HepG2 (cell line): Measurements from ENCODE around the gene CBLN1. TPM values are rescaled to one million over a fixed set of nuclear protein-coding genes. Genes with fewer than 3 reads are reported as not detected.

Experiments used
- ATAC-seq: fragments of 200-7000 bp; cut with Tn5 transposase; 3 replicates; pipeline ENCODE4 v1.9.1; 2020; ENCODE audit warnings: mild to moderate bottlenecking, moderate library complexity
- BruUV-seq: library from RNA; stranded (reverse); fragments of 400-500 nt; replicated peaks from 2 replicates; lab custom pipeline; 2021; lab: Mats Ljungman, UMichigan
- CTCF ChIA-PET: fragments of 300-600 bp; formaldehyde crosslinking; extraction: SDS; loops from one replicate; lab custom pipeline; 2021; ENCODE audit warnings: low total read pairs, inconsistent platforms, low intra/inter-chr PET ratio; lab: Yijun Ruan, JAX
- POLR2A ChIA-PET: fragments of 350-600 bp; sonication (Branson Sonifier 250); formaldehyde crosslinking; loops from one replicate; lab custom pipeline; 2020; ENCODE audit warnings: antibody characterized with exemption, inconsistent platforms; lab: Yijun Ruan, JAX
- DNase-seq: peaks from one replicate; pipeline ENCODE4 v3.0.0-alpha.2; 2015; ENCODE audit warnings: low spot score
- FAIRE-seq: peaks from 3 replicates; lab custom pipeline; 2011; peaks lifted over from hg19 to GRCh38; lab: Jason Lieb, UNC
- H2AFZ ChIP-seq: one replicate; pipeline ENCODE4 v1.6.1; 2011; ENCODE audit warnings: low read length, inconsistent platforms
- H3K27ac ChIP-seq: fragments of 300-600 bp; 3 replicates; pipeline ENCODE4 v1.8.0; 2011; ENCODE audit warnings: mixed run types, mild to moderate bottlenecking, mixed read lengths, low read length, inconsistent platforms; ENCODE audit not compliant: insufficient read depth; ENCODE audit errors: extremely low read length
- H3K27me3 ChIP-seq, 2 experiments: fragments of 200-600 bp in 1 of 2; 2 replicates in 1 of 2; 3 replicates in 1 of 2; pipeline versions ENCODE4 v1.6.0 to v1.8.0; 2011; ENCODE audit warnings: low read length in 2 of 2, mild to moderate bottlenecking in 2 of 2, moderate library complexity in 2 of 2, inconsistent platforms in 1 of 2; ENCODE audit not compliant: insufficient read depth in 2 of 2, control insufficient read depth in 1 of 2
- H3K36me3 ChIP-seq, 2 experiments: fragments of 200-600 bp in 1 of 2; replicated peaks in 1 of 2; 2 replicates in 1 of 2; 3 replicates in 1 of 2; pipeline versions ENCODE4 v1.5.1 to v1.8.0; 2011; ENCODE audit warnings: low read length in 2 of 2, inconsistent platforms in 1 of 2; ENCODE audit not compliant: insufficient read depth in 2 of 2, control insufficient read depth in 1 of 2
- H3K4me1 ChIP-seq: 2 replicates; pipeline ENCODE4 v1.5.1; 2012; ENCODE audit warnings: low read length, inconsistent platforms; ENCODE audit not compliant: insufficient read depth
- H3K4me2 ChIP-seq: 2 replicates; pipeline ENCODE4 v1.6.0; 2011; ENCODE audit warnings: low read depth, low read length, inconsistent platforms
- H3K4me3 ChIP-seq, 3 experiments: fragments of 200-600 bp in 1 of 3; sonication (generic), shearing (Covaris generic) in 1 of 3; replicated peaks in 1 of 3; 2 replicates each; pipeline ENCODE4 v1.5.1; 2011 to 2016; ENCODE audit warnings: low read length in 3 of 3, inconsistent platforms in 2 of 3, low read depth in 2 of 3, mild to moderate bottlenecking in 2 of 3, control low read depth in 1 of 3, mixed read lengths in 1 of 3; ENCODE audit not compliant: insufficient read depth in 1 of 3
- H3K79me2 ChIP-seq: one replicate; pipeline ENCODE4 v1.6.1; 2011; ENCODE audit warnings: low read length, inconsistent platforms; ENCODE audit not compliant: insufficient read depth
- H3K9ac ChIP-seq: 2 replicates; pipeline ENCODE4 v1.6.0; 2011; ENCODE audit warnings: mild to moderate bottlenecking, low read depth, low read length, inconsistent platforms; ENCODE audit not compliant: insufficient read depth
- H3K9me3 ChIP-seq: 2 replicates; pipeline ENCODE4 v1.5.1; 2012; ENCODE audit warnings: mild to moderate bottlenecking, low read length
- H4K20me1 ChIP-seq: 2 replicates; pipeline ENCODE4 v1.6.0; 2011; ENCODE audit warnings: inconsistent platforms, mild to moderate bottlenecking, low read length, moderate library complexity; ENCODE audit not compliant: insufficient read depth
- ATF7 ChIP-seq, 2 experiments: fragments of 450-650 bp in 1 of 2; sonication (generic) in 1 of 2; formaldehyde crosslinking in 1 of 2; IDR thresholded peaks; 2 replicates each; pipeline versions ENCODE4 v1.4.0 to v1.6.1; 2016 to 2020; ENCODE audit warnings: antibody characterized with exemption in 1 of 2, mild to moderate bottlenecking in 1 of 2, missing genetic modification reagents in 1 of 2
- HNRNPK ChIP-seq: fragments of 200-400 bp; formaldehyde crosslinking; IDR thresholded peaks from 2 replicates; pipeline ENCODE4 v1.6.1; 2018; ENCODE audit warnings: low read length, low read depth, moderate library complexity, mild to moderate bottlenecking; ENCODE audit not compliant: poor library complexity, severe bottlenecking
- MBNL3 ChIP-seq: fragments of 250-450 bp; sonication (Bioruptor Pico); conservative IDR thresholded peaks from 2 replicates; pipeline ENCODE4 v1.8.0; 2022; ENCODE audit warnings: mild to moderate bottlenecking, inconsistent platforms
- MED1 ChIP-seq: sonication (generic); formaldehyde crosslinking; IDR thresholded peaks from 2 replicates; pipeline ENCODE4 v1.4.0; 2020; ENCODE audit warnings: missing genetic modification reagents
- PCBP1 ChIP-seq: fragments of 200-400 bp; formaldehyde crosslinking; IDR thresholded peaks from 2 replicates; pipeline ENCODE4 v1.6.1; 2017; ENCODE audit warnings: mild to moderate bottlenecking, low read depth, low read length, borderline replicate concordance
- ZNF274 ChIP-seq: sonication (generic); formaldehyde crosslinking; IDR thresholded peaks from 2 replicates; pipeline ENCODE4 v1.5.1; 2020; ENCODE audit warnings: mild to moderate bottlenecking, missing genetic modification reagents
- ZNF282 ChIP-seq: fragments of 450-650 bp; IDR thresholded peaks from 2 replicates; pipeline ENCODE4 v1.6.1; 2018; ENCODE audit not compliant: partially characterized antibody
- ZNF543 ChIP-seq: sonication (generic); formaldehyde crosslinking; IDR thresholded peaks from 2 replicates; pipeline ENCODE4 v1.4.0; 2020; ENCODE audit warnings: mild to moderate bottlenecking, missing genetic modification reagents
- WGBS: methylation state at CpG from one replicate; pipeline ENCODE4 v1.1.6; 2017; ENCODE audit warnings: low lambda C conversion rate; 5-methylcytosine and 5-hydroxymethylcytosine counted together
- in situ Hi-C: cut with HindIII; loops from 2 replicates; pipeline ENCODE4 v1.10.0; 2017; ENCODE audit warnings: low pct_unique_long_range_greater_than_20kb; ENCODE audit not compliant: extremely low pct_ligation_motif_present
- intact Hi-C: fragments of 100-400 bp; cut with micrococcal nuclease; formaldehyde crosslinking; loops from one replicate; pipeline ENCODE4 v1.10.0; 2022; ENCODE audit not compliant: unreplicated experiment
- polyA plus RNA-seq, 8 experiments: library from polyadenylated mRNA; depleted of rRNA in 3 of 8; stranded (reverse) in 7 of 8; unstranded in 1 of 8; fragments of >200 nt; fragmentation: Illumina TruSeq in 4 of 8; extraction: Trizol in 4 of 8; gene quantifications; 2 replicates each; pipeline versions ENCODE4 v1.2.1 to v1.2.3, GENCODE V29; 2011 to 2016; ENCODE audit warnings: low read depth in 4 of 8, missing spikeins in 1 of 8, mixed read lengths in 1 of 8; ENCODE audit not compliant: insufficient read depth in 1 of 8
- total RNA-seq, 5 experiments: library from RNA; depleted of rRNA; stranded (reverse); fragments of >200 nt; fragmentation: Illumina TruSeq; extraction: Trizol; gene quantifications; 2 replicates each; pipeline ENCODE4 v1.2.3, GENCODE V29; 2016; ENCODE audit warnings: low read depth in 1 of 5
- TF ChIP-seq, protein P1 (sequence below): sonication (generic); formaldehyde crosslinking; IDR thresholded peaks from 2 replicates; pipeline ENCODE4 v1.5.1; 2020; ENCODE audit warnings: missing genetic modification reagents, mild to moderate bottlenecking, borderline replicate concordance
- TF ChIP-seq, protein P2 (sequence below): IDR thresholded peaks from 2 replicates; pipeline ENCODE4 v1.6.1; 2016; ENCODE audit warnings: missing biosample characterization, missing genetic modification reagents, low read depth

Gene CBLN1
- total and polyA plus RNA-seq, 2 of the 13 experiments (the other 11 are each of a cell fraction or from before 2014, with no cell fraction given): not detected

GRCh38 chr16:49307176-49307575 is 25.5 kb upstream of the CBLN1 start:
- Histone ChIP-seq H3K4me3 (no peak overlapping the region), H3K79me2 (no peaks in the 10 kb centered on the region), H3K4me1 (no peaks in the 10 kb centered on the region), H4K20me1 (no peaks in the 10 kb centered on the region), H3K36me3 (no peaks in the 10 kb centered on the region), H3K9me3 (no peaks in the 10 kb centered on the region), H3K27ac (no peak overlapping the region), H3K27me3 (peaks cover 0 to 1% of the 10 kb centered on the region in 2 experiments; a peak in 1 of 5 replicates), H2AFZ (no peak overlapping the region), H3K4me2 (no peak overlapping the region), H3K9ac (no peak overlapping the region)
- no peak for DNase-seq
- ChIA-PET POLR2A (no interaction called here), CTCF (no interaction called here)
- intact Hi-C loops: no loop called here
- no peak for FAIRE-seq
- no peak for ATAC-seq
- in situ Hi-C loops: no loop called here
- BruUV-seq: no TSS peak
- WGBS: 0% methylated on average over 2 of the region's 2 CpGs
- peak; percentile 41; the same call in 1 of the 2 replicates for TF ChIP-seq ATF7 (IDR thresholded peaks at IDR 0.05)
- no peak for TF ChIP-seq ATF7 (CRISPR knock-in tag; IDR thresholded peaks at IDR 0.05)
- TF ChIP-seq, protein P1, sequence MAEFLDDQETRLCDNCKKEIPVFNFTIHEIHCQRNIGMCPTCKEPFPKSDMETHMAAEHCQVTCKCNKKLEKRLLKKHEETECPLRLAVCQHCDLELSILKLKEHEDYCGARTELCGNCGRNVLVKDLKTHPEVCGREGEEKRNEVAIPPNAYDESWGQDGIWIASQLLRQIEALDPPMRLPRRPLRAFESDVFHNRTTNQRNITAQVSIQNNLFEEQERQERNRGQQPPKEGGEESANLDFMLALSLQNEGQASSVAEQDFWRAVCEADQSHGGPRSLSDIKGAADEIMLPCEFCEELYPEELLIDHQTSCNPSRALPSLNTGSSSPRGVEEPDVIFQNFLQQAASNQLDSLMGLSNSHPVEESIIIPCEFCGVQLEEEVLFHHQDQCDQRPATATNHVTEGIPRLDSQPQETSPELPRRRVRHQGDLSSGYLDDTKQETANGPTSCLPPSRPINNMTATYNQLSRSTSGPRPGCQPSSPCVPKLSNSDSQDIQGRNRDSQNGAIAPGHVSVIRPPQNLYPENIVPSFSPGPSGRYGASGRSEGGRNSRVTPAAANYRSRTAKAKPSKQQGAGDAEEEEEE (CRISPR knock-in tag): no peak

DNA sequence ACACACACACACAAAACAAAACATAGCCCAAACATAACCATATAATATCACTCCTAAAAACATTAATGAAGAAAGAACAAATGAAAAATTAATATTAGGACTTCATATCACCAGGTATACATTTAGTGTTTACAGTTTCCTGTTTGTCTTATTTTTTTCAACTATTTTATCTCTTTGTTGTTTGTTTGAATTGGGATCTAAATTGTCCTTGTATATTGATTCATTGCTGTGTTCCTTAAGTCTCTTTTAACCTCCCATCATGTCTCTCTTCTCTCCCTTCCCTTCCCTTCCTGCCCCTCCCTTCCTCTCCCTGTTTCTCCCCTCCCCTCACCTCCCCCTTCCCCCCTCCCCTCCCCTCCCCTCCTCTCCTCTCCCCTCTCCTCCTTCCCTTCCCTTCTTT is 23.8 kb upstream of the CBLN1 start:
- FAIRE-seq: no peak
- Histone ChIP-seq H3K9me3 (no peaks in the 10 kb centered on the region), H3K9ac (no peak overlapping the region), H3K27ac (no peak overlapping the region), H3K4me3 (no peak overlapping the region), H3K4me2 (no peak overlapping the region), H3K27me3 (no peaks in the 10 kb centered on the region; a peak in 1 of 5 replicates), H3K4me1 (no peaks in the 10 kb centered on the region), H3K36me3 (no peaks in the 10 kb centered on the region), H2AFZ (no peak overlapping the region), H4K20me1 (no peaks in the 10 kb centered on the region), H3K79me2 (no peaks in the 10 kb centered on the region)
- ChIA-PET POLR2A (no interaction called here), CTCF (no interaction called here)
- in situ Hi-C loops: no loop called here
- no TSS peak for BruUV-seq
- TF ChIP-seq MED1 (CRISPR knock-in tag) (no peak), ZNF282 (no peak), ZNF543 (no peak), HNRNPK (peak; percentile 97), PCBP1 (0 out of 2 replicates have a peak, but pooled peaks have one; percentile 79), ZNF274 (CRISPR knock-in tag) (no peak), MBNL3 (no peak)
- TF ChIP-seq, protein P2, sequence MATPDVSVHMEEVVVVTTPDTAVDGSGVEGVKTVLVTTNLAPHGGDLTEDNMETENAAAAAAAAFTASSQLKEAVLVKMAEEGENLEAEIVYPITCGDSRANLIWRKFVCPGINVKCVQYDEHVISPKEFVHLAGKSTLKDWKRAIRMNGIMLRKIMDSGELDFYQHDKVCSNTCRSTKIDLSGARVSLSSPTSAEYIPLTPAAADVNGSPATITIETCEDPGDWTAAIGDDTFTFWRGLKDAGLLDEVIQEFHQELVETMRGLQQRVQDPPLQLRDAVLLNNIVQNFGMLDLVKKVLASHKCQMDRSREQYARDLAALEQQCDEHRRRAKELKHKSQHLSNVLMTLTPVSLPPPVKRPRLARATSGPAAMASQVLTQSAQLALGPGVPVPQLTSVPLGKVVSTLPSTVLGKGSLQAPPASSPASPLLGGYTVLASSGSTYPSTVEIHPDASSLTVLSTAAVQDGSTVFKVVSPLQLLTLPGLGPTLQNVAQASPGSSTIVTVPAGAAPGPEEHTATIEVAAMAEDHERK: no peak
- intact Hi-C loops: no loop called here
- DNase-seq: no peak
- no peak for ATAC-seq
